SK-N-SH (cell line): ENCODE measurements around the gene CNTD1.

Experiments
- EP300 ChIP-seq, 2 experiments: IDR thresholded peaks; 2 replicates each; pipeline versions ENCODE4 v1.4.0 to v1.6.1; 2012; ENCODE audit warnings: borderline replicate concordance in 1 of 2, low read depth in 1 of 2, low read length in 1 of 2
- NFIC ChIP-seq: IDR thresholded peaks from 2 replicates; pipeline ENCODE4 v1.4.0; 2012; ENCODE audit warnings: borderline replicate concordance
- RFX5 ChIP-seq: IDR thresholded peaks from 2 replicates; pipeline ENCODE4 v1.6.1; 2012; ENCODE audit warnings: mild to moderate bottlenecking, improper control_type of control experiment, low read length
- TAF1 ChIP-seq: IDR thresholded peaks from 2 replicates; pipeline ENCODE4 v1.6.1; 2012; ENCODE audit warnings: low read depth, mild to moderate bottlenecking, low read length, moderate library complexity, borderline replicate concordance

GRCh38 chr17:42818379-42818778 lies 19.7 kb downstream of the CNTD1 start:
- TF ChIP-seq TAF1: no peak
- no peak for TF ChIP-seq EP300 (IDR thresholded peaks at IDR 0.05; ENCODE audit: borderline replicate concordance in 1 of 2, low read depth in 1 of 2, low read length in 1 of 2)
- no peak for TF ChIP-seq NFIC
- no peak for TF ChIP-seq RFX5
